Ovary (tissue), 9 donors: ENCODE results near the gene SVBP. TPM values are rescaled to one million over a fixed set of nuclear protein-coding genes. Genes with fewer than 3 reads are reported as not detected.
"Not testable (repeated sequence)": the region's sequence is repeated elsewhere in the genome, so short reads cannot be mapped to it uniquely, and the experiment has no call there.

ENCODE experiments used
- DNase-seq, 5 donors: peaks; one replicate each; pipeline ENCODE4 v3.0.0-alpha.2; 2019 to 2020
- H3K27ac ChIP-seq, 2 donors: fragments of 200-600 bp; one replicate each; pipeline versions ENCODE4 v1.5.1 to v1.8.0; 2019 to 2022
- H3K27me3 ChIP-seq: fragments of 200-600 bp; one replicate; pipeline ENCODE4 v1.8.0; 2022
- H3K36me3 ChIP-seq: fragments of 200-600 bp; sonication (generic); one replicate; pipeline ENCODE4 v1.5.1; 2019
- H3K4me1 ChIP-seq: one replicate; pipeline ENCODE4 v1.8.1; 2013; ENCODE audit warnings: mild to moderate bottlenecking, moderate library complexity; ENCODE audit not compliant: insufficient read depth
- H3K4me3 ChIP-seq: fragments of 200-600 bp; sonication (generic); one replicate; pipeline ENCODE4 v1.5.1; 2017
- H3K9me3 ChIP-seq, 2 donors: fragments of 200-600 bp in 1 of 2; sonication (generic) in 1 of 2; one replicate each; pipeline versions ENCODE4 v1.5.1 to v1.8.1; 2013 to 2019; ENCODE audit warnings: mild to moderate bottlenecking in 1 of 2, moderate library complexity in 1 of 2
- EP300 ChIP-seq: sonication (generic); formaldehyde crosslinking; IDR thresholded peaks from one replicate; pipeline ENCODE4 v1.6.1; 2017; ENCODE audit warnings: antibody characterized with exemption
- POLR2A ChIP-seq: fragments of 450-650 bp; IDR thresholded peaks from one replicate; pipeline ENCODE4 v1.6.1; 2017; ENCODE audit warnings: antibody characterized with exemption, mild to moderate bottlenecking, moderate library complexity
- WGBS, 3 donors: extraction: QIAGEN DNeasy Blood & Tissue Kit in 1 of 3; methylation state at CpG; one replicate each; pipeline versions ENCODE4 v1.1.5 to v1.1.7; 2013 to 2017; 5-methylcytosine and 5-hydroxymethylcytosine counted together
- intact Hi-C, 4 donors: fragments of 100-400 bp; cut with DNase I; formaldehyde crosslinking; loops; one replicate each; pipeline versions ENCODE4 v1.11.0 to v1.15.1; 2022 to 2023
- polyA plus RNA-seq, 2 donors: library from polyadenylated mRNA; stranded (reverse); fragments of 200-250 nt in 1 of 2; fragments of 350-450 nt in 1 of 2; fragmentation: Illumina TruSeq in 1 of 2; extraction: RNeasy Lipid Tissue Mini Kit (QIAGEN cat#74804) in 1 of 2; gene quantifications; one replicate each; pipeline ENCODE4 v1.2.3, GENCODE V29; 2013 to 2014
- total RNA-seq, 7 donors: library from RNA; depleted of rRNA in 2 of 7; stranded (reverse); fragments of >200 nt in 2 of 7; fragmentation: NEBNext Ultra II Directional in 3 of 7; extraction: Animal tissue kit (Norgen Biotek cat#: 25700) in 3 of 7; gene quantifications; one replicate each; pipeline versions ENCODE4 v1.1.0 to v1.2.4, GENCODE V29; 2016 to 2023
- TF ChIP-seq, protein P1 (sequence below), 3 donors: fragments of 450-650 bp in 2 of 3; fragments of 200-600 bp in 1 of 3; IDR thresholded peaks; one replicate each; pipeline versions ENCODE4 v1.5.1 to v1.8.0; 2016 to 2022; ENCODE audit warnings: antibody characterized with exemption in 3 of 3, mild to moderate bottlenecking in 1 of 3
- donor health status: DM: no; HTN: no; CAD: no; lungs with moderate emphysema.
- donor health status: DM: no; HTN: no; CAD: no.
- donor health status: Bipolar disorder and iron deficiency.
- donor health status: DM: yes; HTN: yes; CAD: no.
- donor health status: DM: no; HTN: no; CAD: no.
- donor health status: DM: yes; HTN: yes; CAD: no.

SVBP gene
- total and polyA plus RNA-seq, 9 donors, result 20.8 to 56.6 (median 39.6) TPM

DNA sequence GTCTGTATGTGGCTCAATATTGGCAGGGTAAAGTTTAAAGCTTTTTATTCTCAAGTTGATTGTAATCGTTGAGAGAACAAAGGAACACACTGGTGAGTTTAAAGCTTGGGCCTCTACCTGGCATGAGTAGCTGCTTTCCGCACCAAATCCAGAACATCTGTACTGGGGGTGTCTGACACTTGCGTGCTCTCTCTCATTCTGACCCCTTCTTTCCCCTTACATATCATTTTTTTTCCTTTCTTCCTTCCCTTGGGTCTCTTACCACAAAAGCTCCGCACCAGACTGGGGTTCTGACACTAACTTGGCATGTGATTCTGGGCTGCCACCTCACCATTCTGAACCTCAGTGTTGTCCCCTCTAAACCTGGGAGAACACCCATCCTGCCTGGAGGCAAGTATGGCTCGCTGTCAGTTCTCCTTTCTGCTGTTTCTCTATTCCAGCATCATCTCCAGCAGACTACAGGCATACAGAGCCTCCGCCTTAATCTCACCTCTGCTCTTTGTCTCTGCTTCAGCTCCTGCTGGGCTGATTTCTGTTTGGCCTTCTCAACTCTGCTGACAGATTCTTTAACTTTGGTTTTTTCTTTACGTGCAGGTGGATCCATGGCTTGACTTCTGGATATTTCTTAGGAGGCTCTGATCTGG, 1.1 kb downstream of the SVBP start:
- Histone ChIP-seq H3K36me3 (no peaks in the 10 kb centered on the region), H3K4me1 (peaks cover 7% of the 10 kb centered on the region), H3K27ac (peak overlapping the region; percentile 24 to 99), H3K9me3 (no peaks in the 10 kb centered on the region), H3K4me3 (peak overlapping the region; percentile 90), H3K27me3 (no peaks in the 10 kb centered on the region)
- TF ChIP-seq, protein P1, sequence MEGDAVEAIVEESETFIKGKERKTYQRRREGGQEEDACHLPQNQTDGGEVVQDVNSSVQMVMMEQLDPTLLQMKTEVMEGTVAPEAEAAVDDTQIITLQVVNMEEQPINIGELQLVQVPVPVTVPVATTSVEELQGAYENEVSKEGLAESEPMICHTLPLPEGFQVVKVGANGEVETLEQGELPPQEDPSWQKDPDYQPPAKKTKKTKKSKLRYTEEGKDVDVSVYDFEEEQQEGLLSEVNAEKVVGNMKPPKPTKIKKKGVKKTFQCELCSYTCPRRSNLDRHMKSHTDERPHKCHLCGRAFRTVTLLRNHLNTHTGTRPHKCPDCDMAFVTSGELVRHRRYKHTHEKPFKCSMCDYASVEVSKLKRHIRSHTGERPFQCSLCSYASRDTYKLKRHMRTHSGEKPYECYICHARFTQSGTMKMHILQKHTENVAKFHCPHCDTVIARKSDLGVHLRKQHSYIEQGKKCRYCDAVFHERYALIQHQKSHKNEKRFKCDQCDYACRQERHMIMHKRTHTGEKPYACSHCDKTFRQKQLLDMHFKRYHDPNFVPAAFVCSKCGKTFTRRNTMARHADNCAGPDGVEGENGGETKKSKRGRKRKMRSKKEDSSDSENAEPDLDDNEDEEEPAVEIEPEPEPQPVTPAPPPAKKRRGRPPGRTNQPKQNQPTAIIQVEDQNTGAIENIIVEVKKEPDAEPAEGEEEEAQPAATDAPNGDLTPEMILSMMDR (IDR thresholded peaks at IDR 0.05), result no peak
- no peak for TF ChIP-seq EP300
- TF ChIP-seq POLR2A, result no peak
- DNase-seq, result peak in 1 of 5 donors; percentile 19
- WGBS, 3 donors, result 36 to 46% (median 39%) methylated on average over 7 of the region's 7 CpGs
- intact Hi-C loops, result loop anchor here in 1 of 4 donors (10.0 kb wide), 1 partner anchor 51 kb away; the partner anchor contains the start of genes C1orf50 and P3H1

DNA sequence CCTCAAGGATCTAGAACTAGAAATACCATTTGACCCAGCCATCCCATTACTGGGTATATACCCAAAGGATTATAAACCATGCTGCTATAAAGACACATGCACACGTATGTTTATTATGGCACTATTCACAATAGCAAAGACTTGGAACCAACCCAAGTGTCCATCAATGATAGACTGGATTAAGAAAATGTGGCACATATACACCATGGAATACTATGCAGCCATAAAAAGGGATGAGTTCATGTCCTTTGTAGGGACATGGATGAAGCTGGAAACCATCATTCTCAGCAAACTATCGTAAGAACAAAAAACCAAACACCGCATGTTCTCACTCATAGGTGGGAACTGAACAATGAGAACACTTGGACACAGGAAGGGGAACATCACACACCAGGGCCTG, 2.4 kb downstream of the SVBP start:
- H3K4me3 ChIP-seq, DNase-seq, H3K27me3 ChIP-seq, H3K4me1 ChIP-seq, H3K27ac ChIP-seq, H3K36me3 ChIP-seq, H3K9me3 ChIP-seq: not testable (repeated sequence)
- 92 to 98% (median 96%) methylated on average over 3 of the region's 3 CpGs for WGBS, 3 donors
- intact Hi-C loops, result loop anchor here in 1 of 4 donors (10.0 kb wide), 1 partner anchor 50 kb away; the partner anchor contains the start of genes C1orf50 and P3H1

DNA sequence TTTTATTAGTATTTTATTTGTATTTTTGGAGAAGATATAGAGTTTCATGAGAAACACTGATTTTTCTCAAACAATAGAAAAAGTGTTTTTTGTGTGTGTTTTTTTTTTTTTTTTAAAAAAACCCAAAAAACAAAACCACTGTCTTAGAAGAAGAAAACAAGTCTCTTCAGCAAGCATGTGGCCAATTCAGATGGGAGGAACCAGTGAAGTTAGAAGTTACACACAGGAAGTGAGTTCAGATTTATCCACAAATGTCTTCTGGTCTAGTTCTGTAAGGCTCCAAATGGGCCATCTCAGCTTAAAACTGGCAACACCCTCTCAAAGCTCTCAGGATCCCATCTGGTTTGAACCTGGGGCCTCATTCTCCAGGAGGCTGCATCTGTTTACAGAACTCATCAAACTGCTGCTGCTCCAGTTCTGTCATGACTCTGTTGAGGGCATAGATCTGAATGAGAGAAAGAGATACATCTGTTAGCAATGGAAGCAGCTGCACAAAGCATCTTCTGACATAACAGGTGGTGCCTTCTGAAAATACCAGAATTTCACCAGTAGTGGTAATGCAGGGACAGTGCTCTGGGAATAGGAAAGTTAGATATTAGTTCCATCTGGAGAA, 10.0 kb downstream of the SVBP start:
- Histone ChIP-seq H3K27ac (no peak overlapping the region), H3K4me3 (no peak overlapping the region), H3K9me3 (no peaks in the 10 kb centered on the region), H3K36me3 (no peaks in the 10 kb centered on the region), H3K27me3 (no peaks in the 10 kb centered on the region), H3K4me1 (no peaks in the 10 kb centered on the region)
- no peak for DNase-seq
- intact Hi-C loops, result no loop called here
- TF ChIP-seq POLR2A, result no peak
- no peak for TF ChIP-seq EP300
- TF ChIP-seq, protein P1 (IDR thresholded peaks at IDR 0.05), result no peak

DNA sequence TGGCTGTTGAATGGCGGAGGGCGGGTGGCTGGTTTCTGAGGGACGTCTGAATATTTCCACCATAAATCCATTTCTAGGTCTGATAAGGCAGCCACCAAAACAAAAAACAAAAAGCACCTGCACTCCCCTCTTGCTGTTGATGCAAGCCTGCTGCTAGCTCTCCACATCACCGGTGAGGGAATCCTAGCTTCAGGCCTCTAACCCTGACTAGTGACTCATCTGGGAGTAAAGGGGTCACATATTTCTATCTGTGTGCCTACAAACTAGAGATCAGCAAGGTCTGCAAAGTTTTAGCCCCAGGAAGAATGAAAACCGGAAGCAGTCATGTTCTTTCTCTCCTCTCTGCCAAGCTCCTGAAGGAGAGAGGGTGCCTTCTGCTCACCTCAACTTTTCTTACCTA, 10.6 kb downstream of the SVBP start:
- Histone ChIP-seq H3K36me3 (no peaks in the 10 kb centered on the region), H3K9me3 (no peaks in the 10 kb centered on the region), H3K4me3 (no peak overlapping the region), H3K4me1 (no peaks in the 10 kb centered on the region), H3K27me3 (no peaks in the 10 kb centered on the region), H3K27ac (no peak overlapping the region)
- TF ChIP-seq, protein P1 (IDR thresholded peaks at IDR 0.05), result no peak
- TF ChIP-seq EP300 (no peak), POLR2A (no peak)
- no peak for DNase-seq
- 58 to 63% (median 60%) methylated on average over 5 of the region's 5 CpGs for WGBS, 3 donors
- intact Hi-C loops, result no loop called here

DNA sequence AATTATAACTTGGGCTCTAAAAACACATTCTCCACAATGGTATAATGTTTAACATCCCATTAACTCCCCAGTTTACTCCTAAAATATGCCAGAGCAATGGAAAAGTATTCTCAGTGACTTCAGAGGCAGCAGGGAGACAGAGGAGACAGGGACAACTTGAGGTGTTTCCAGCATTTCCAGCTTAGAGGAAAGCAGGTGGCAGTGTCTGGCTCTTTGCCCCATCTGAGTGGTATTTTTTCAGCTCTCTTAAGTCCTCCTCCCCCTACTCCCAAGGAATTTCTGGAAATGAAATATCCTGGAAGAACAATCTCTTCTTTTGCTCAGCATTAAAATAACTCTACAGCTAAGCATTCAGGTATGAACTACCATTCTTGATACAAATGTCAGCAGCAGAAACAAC, 11.0 kb downstream of the SVBP start:
- H3K27ac ChIP-seq, result no peak overlapping the region
- H3K4me1 ChIP-seq, result no peaks in the 10 kb centered on the region
- H3K9me3 ChIP-seq, result no peaks in the 10 kb centered on the region
- no peaks in the 10 kb centered on the region for H3K27me3 ChIP-seq
- H3K4me3 ChIP-seq, result no peak overlapping the region
- TF ChIP-seq, protein P1 (IDR thresholded peaks at IDR 0.05), result no peak
- no peak for TF ChIP-seq POLR2A
- no peak for TF ChIP-seq EP300
- H3K36me3 ChIP-seq, result no peaks in the 10 kb centered on the region
- no peak for DNase-seq
- intact Hi-C loops, result no loop called here
